ENCODE measurements around the gene DHRSX. TPM values are rescaled to one million over a fixed set of nuclear protein-coding genes. Genes with fewer than 3 reads are reported as not detected.

The DHRSX gene
- total and polyA plus RNA-seq, 2 of the 8 experiments (the other 6 are each of a cell fraction or from before 2014, with no cell fraction given): 35.1 to 43.4 TPM

- CTCF ChIA-PET (ENCODE audit: partially characterized antibody): no interaction called here
- TF ChIP-seq SRF (IDR thresholded peaks at IDR 0.05; ENCODE audit: low read depth, low read length) (no peak), TCF12 (IDR thresholded peaks at IDR 0.05; ENCODE audit: low read depth, low read length) (no peak), CREB1 (IDR thresholded peaks at IDR 0.05) (no peak), CTCF (IDR thresholded peaks at IDR 0.05; ENCODE audit: control extremely low read depth in 1 of 3, insufficient read depth in 1 of 3, low read depth in 1 of 3, low read length in 3 of 3) (no peak), SAP30 (IDR thresholded peaks at IDR 0.05; ENCODE audit: insufficient read depth, insufficient replicate concordance, low read length) (no peak), TEAD4 (IDR thresholded peaks at IDR 0.05; ENCODE audit: low read depth, low read length) (no peak), RXRA (IDR thresholded peaks at IDR 0.05; ENCODE audit: insufficient read depth, low read depth, low read length) (no peak), NRF1 (IDR thresholded peaks at IDR 0.05; ENCODE audit: low read depth, low read length) (no peak)
Observed at GRCh38 chrX:2373615-2374014, 127.2 kb downstream of the DHRSX start.

More at GRCh38 chrX:2373615-2374014, 127.2 kb downstream of the DHRSX start:
- 93% methylated on average over 8 of the region's 8 CpGs; no CpG with 5 or more reads in 1 of the 2 experiments for WGBS, 2 experiments (ENCODE audit: extremely low coverage in 1 of 2, insufficient coverage in 1 of 2, insufficient read length in 1 of 2, insufficient replicate concordance in 2 of 2, low coverage in 1 of 2, low lambda C conversion rate in 2 of 2, missing lambda C conversion rate in 1 of 2)
- H3K14ac ChIP-seq (ENCODE audit: insufficient read length): no peak overlapping the region
- H2BK15ac ChIP-seq (ENCODE audit: low read length): no peak overlapping the region
- no peaks in the 10 kb centered on the region for H3K79me2 ChIP-seq (ENCODE audit: control insufficient read depth in 1 of 2, insufficient read depth in 2 of 2, low read length in 2 of 2)
- no peak overlapping the region for H3K56ac ChIP-seq (replicated peaks; ENCODE audit: insufficient read length, low read depth, low read length)
- no peak overlapping the region for H4K8ac ChIP-seq (ENCODE audit: extremely low read depth, insufficient read depth, low read length)
- H3K4ac ChIP-seq (replicated peaks; ENCODE audit: insufficient read length, low read depth, low read length): no peak overlapping the region
- H3K27me3 ChIP-seq (replicated peaks in 1 of 4; ENCODE audit: control insufficient read depth in 3 of 4, extremely low read depth in 1 of 4, insufficient read depth in 3 of 4, low read length in 3 of 4): no peaks in the 10 kb centered on the region
- no peak overlapping the region for H2AFZ ChIP-seq (ENCODE audit: low read length)
- no peak overlapping the region for H2BK120ac ChIP-seq (replicated peaks; ENCODE audit: low read depth, low read length)
- H3K4me3 ChIP-seq (ENCODE audit: extremely low read depth in 1 of 4, insufficient read depth in 2 of 4, low read depth in 3 of 4, low read length in 4 of 4): no peak overlapping the region
- H3K79me1 ChIP-seq (ENCODE audit: low read depth, low read length): peaks cover 4% of the 10 kb centered on the region; the same call in 1 of the 2 replicates
- no peak overlapping the region for H2BK12ac ChIP-seq (ENCODE audit: low read depth, low read length)
- peaks cover 0 to 5% (median 2%) of the 10 kb centered on the region in 4 experiments; a peak in 3 of 8 replicates for H3K36me3 ChIP-seq (ENCODE audit: control insufficient read depth in 2 of 4, insufficient read depth in 4 of 4, low read length in 3 of 4)
- no peak overlapping the region for H2AK5ac ChIP-seq (ENCODE audit: low read depth, low read length)
- no peak overlapping the region for H3K27ac ChIP-seq (ENCODE audit: low read depth, low read length)
- no peak overlapping the region for H3K9ac ChIP-seq (replicated peaks in 1 of 4; ENCODE audit: extremely low read depth in 1 of 4, low read depth in 3 of 4, low read length in 3 of 4)
- no peak overlapping the region for H3K23ac ChIP-seq (ENCODE audit: insufficient read length)
- POLR2A ChIA-PET (ENCODE audit: partially characterized antibody): no interaction called here
- H2BK5ac ChIP-seq (ENCODE audit: low read depth, low read length): no peak overlapping the region
- H3K4me1 ChIP-seq (replicated peaks in 1 of 4; ENCODE audit: control insufficient read depth in 3 of 4, insufficient read depth in 4 of 4, low read length in 3 of 4): peaks cover 0 to 3% (median 0%) of the 10 kb centered on the region in 4 experiments; a peak in 1 of 7 replicates
- peaks cover 4% of the 10 kb centered on the region; the same call in 1 of the 2 replicates for H3K23me2 ChIP-seq (ENCODE audit: low read depth, low read length)
- FAIRE-seq: no peak
- H4K91ac ChIP-seq (replicated peaks; ENCODE audit: insufficient read length, low read length): no peak overlapping the region
- no peak overlapping the region for H3K4me2 ChIP-seq (ENCODE audit: insufficient read depth in 1 of 2, low read depth in 2 of 2, low read length in 2 of 2)
- peaks cover 7 to 8% of the 10 kb centered on the region in 2 experiments; a peak in 2 of 4 replicates for H3K9me3 ChIP-seq (ENCODE audit: insufficient read depth in 2 of 2, low read depth in 1 of 2, low read length in 1 of 2)
- no peak overlapping the region for H3K18ac ChIP-seq (ENCODE audit: extremely low read depth, low read length)
- H4K20me1 ChIP-seq (replicated peaks in 1 of 2; ENCODE audit: control insufficient read depth in 1 of 2, insufficient read depth in 2 of 2, low read length in 2 of 2): no peaks in the 10 kb centered on the region
- no peak overlapping the region for H4K5ac ChIP-seq (ENCODE audit: insufficient read length, low read depth, low read length)
- no peak for DNase-seq (ENCODE audit: low read depth in 1 of 2, low spot score in 2 of 2)
- H2BK20ac ChIP-seq (ENCODE audit: low read length): no peak overlapping the region
